ENCODE data around the gene PTPRN2. TPM values are rescaled to one million over a fixed set of nuclear protein-coding genes. Genes with fewer than 3 reads are reported as not detected.

The PTPRN2 gene
- total RNA-seq, 1 donor from 2014 or later, result 15.4 TPM

GRCh38 chr7:157821959-157822687 is 765.5 kb downstream of the PTPRN2 start:
- no peak for DNase-seq (ENCODE audit: extremely low spot score, unreplicated experiment)
- Mint-ChIP-seq H3K36me3 (no peaks in the 10 kb centered on the region), H3K4me3 (no peak overlapping the region), H3K4me1 (ENCODE audit: unreplicated experiment) (peaks cover 7% of the 10 kb centered on the region), H3K27ac (no peak overlapping the region), H3K9me3 (no peaks in the 10 kb centered on the region), H3K27me3 (peaks cover 5% of the 10 kb centered on the region)
- TF ChIP-seq CTCF (conservative IDR thresholded peaks at IDR 0.05), result no peak

GRCh38 chr7:157820796-157821195 is 766.8 kb downstream of the PTPRN2 start:
- no peak overlapping the region for H3K4me3 Mint-ChIP-seq
- TF ChIP-seq CTCF (conservative IDR thresholded peaks at IDR 0.05), result no peak
- H3K4me1 Mint-ChIP-seq (ENCODE audit: unreplicated experiment), result peaks cover 7% of the 10 kb centered on the region
- no peaks in the 10 kb centered on the region for H3K36me3 Mint-ChIP-seq
- H3K27ac Mint-ChIP-seq, result no peak overlapping the region
- DNase-seq (ENCODE audit: extremely low spot score, unreplicated experiment), result no peak
- H3K9me3 Mint-ChIP-seq, result no peaks in the 10 kb centered on the region
- H3K27me3 Mint-ChIP-seq, result peaks cover 5% of the 10 kb centered on the region

- H3K4me3 Mint-ChIP-seq, result no peak overlapping the region
- H3K27me3 Mint-ChIP-seq, result peaks cover 5% of the 10 kb centered on the region
- H3K36me3 Mint-ChIP-seq, result no peaks in the 10 kb centered on the region
- no peaks in the 10 kb centered on the region for H3K9me3 Mint-ChIP-seq
- H3K4me1 Mint-ChIP-seq (ENCODE audit: unreplicated experiment), result peaks cover 7% of the 10 kb centered on the region
- no peak overlapping the region for H3K27ac Mint-ChIP-seq
- DNase-seq (ENCODE audit: extremely low spot score, unreplicated experiment), result no peak
- TF ChIP-seq CTCF (conservative IDR thresholded peaks at IDR 0.05), result no peak
Measured at GRCh38 chr7:157819455-157819807, 768.2 kb downstream of the PTPRN2 start.

- Mint-ChIP-seq H3K36me3 (no peaks in the 10 kb centered on the region), H3K4me1 (ENCODE audit: unreplicated experiment) (peaks cover 7% of the 10 kb centered on the region), H3K27me3 (peaks cover 5% of the 10 kb centered on the region), H3K9me3 (no peaks in the 10 kb centered on the region), H3K27ac (no peak overlapping the region), H3K4me3 (no peak overlapping the region)
- no peak for TF ChIP-seq CTCF (conservative IDR thresholded peaks at IDR 0.05)
- no peak for DNase-seq (ENCODE audit: extremely low spot score, unreplicated experiment)
Measured at GRCh38 chr7:157818701-157819454, 768.7 kb downstream of the PTPRN2 start.

GRCh38 chr7:157817944-157818700 is 769.5 kb downstream of the PTPRN2 start:
- no peak for TF ChIP-seq CTCF (conservative IDR thresholded peaks at IDR 0.05)
- Mint-ChIP-seq H3K36me3 (no peaks in the 10 kb centered on the region), H3K27me3 (peaks cover 5% of the 10 kb centered on the region), H3K27ac (no peak overlapping the region), H3K4me3 (no peak overlapping the region), H3K4me1 (ENCODE audit: unreplicated experiment) (peaks cover 7% of the 10 kb centered on the region), H3K9me3 (no peaks in the 10 kb centered on the region)
- DNase-seq (ENCODE audit: extremely low spot score, unreplicated experiment), result no peak

Data from type B pancreatic cell (in vitro differentiated cells).